Measurements from ENCODE around the gene POP4.

Gene POP4

GRCh38 chr19:29577649-29577963 lies 28.5 kb upstream of the POP4 start:
- no peak overlapping the region for H3K4me3 ChIP-seq (ENCODE audit: low read length)
- no peak for DNase-seq (ENCODE audit: low read depth)
- TF ChIP-seq, protein P1, sequence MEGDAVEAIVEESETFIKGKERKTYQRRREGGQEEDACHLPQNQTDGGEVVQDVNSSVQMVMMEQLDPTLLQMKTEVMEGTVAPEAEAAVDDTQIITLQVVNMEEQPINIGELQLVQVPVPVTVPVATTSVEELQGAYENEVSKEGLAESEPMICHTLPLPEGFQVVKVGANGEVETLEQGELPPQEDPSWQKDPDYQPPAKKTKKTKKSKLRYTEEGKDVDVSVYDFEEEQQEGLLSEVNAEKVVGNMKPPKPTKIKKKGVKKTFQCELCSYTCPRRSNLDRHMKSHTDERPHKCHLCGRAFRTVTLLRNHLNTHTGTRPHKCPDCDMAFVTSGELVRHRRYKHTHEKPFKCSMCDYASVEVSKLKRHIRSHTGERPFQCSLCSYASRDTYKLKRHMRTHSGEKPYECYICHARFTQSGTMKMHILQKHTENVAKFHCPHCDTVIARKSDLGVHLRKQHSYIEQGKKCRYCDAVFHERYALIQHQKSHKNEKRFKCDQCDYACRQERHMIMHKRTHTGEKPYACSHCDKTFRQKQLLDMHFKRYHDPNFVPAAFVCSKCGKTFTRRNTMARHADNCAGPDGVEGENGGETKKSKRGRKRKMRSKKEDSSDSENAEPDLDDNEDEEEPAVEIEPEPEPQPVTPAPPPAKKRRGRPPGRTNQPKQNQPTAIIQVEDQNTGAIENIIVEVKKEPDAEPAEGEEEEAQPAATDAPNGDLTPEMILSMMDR (conservative IDR thresholded peaks at IDR 0.05; ENCODE audit: low read depth, low read length): no peak

DNA sequence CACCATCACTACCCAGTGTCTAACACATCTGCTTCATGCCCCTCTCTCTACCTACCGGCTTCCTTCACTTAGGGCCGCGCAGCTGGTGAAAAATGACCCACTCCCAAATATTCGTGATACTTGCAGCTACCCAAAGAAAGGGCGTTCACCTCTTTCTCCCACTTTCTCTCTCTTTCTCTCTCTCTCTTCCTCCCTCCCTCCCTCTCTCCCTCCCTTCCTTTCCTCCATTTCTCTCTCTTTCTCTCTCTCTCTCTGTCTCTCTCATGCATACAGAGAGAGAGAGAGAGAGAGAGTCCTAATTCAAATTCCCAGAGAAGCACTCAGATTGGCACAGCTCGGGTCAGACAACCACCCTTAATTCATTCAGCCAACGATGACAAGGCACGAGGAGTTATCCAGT lies 27.7 kb upstream of the POP4 start:
- DNase-seq (ENCODE audit: low read depth): no peak
- TF ChIP-seq, protein P1 (conservative IDR thresholded peaks at IDR 0.05; ENCODE audit: low read depth, low read length): no peak
- no peak overlapping the region for H3K4me3 ChIP-seq (ENCODE audit: low read length)

GRCh38 chr19:29579308-29579910 lies 26.7 kb upstream of the POP4 start:
- no peak for DNase-seq (ENCODE audit: low read depth)
- TF ChIP-seq, protein P1 (conservative IDR thresholded peaks at IDR 0.05; ENCODE audit: low read depth, low read length): no peak
- H3K4me3 ChIP-seq (ENCODE audit: low read length): no peak overlapping the region

DNA sequence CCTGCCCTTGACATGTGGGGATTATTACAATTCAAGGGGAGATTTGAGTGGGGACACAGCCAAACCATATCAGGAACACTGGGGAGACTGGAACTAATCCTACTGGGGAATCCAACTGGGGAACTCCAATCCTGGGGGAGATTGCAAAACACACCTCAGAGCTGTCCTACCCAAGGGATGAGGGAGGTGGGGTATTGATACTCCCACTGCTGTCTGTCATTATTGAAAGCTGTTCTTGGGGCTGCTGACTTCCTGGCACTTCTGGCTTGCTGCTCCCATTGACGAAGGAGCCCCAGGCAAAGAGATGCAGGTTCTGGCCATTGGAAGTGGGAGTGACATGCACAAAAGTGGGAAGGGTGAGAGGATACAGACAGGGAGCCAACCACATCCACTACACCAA lies 24.7 kb upstream of the POP4 start:
- no peak overlapping the region for H3K4me3 ChIP-seq (ENCODE audit: low read length)
- DNase-seq (ENCODE audit: low read depth): no peak
- TF ChIP-seq, protein P1 (conservative IDR thresholded peaks at IDR 0.05; ENCODE audit: low read depth, low read length): no peak

DNA sequence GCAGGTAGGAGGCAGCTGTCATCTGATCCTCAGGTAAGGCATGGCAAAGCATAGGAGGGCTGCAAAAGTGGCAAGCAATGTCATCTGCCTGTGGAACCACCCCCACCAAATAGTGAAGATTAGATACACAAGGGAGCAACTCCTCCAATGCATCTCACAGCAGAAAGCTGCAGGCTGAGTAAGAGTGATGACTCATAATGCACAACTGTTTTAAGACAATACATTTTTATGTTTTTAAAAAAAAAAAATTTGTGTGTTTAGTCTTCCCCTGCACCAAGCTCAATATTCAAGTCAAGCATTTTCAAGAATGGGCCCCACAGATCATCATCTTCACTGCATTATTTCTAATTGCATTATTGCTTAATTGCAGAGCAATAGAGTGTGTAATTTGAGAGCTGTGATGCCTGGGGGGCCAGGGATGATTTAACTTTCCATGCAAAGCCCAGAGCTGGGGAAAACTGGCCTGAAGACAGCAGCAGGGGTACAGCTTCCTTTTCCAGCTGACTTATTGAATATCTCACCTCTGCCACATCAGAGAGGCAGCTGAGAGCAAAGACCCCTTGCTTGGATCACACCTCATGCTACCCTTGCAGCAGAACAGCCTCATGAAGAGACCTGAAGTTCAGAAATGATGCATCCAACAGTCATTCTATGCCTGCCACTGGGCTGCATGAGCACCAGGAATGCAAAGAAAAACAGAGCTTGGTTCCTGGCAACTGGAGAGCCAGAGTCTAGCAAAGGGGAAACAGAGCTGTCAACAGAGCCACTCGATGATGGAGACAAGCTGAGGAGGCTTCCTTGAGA lies 22.7 kb upstream of the POP4 start:
- H3K4me3 ChIP-seq (ENCODE audit: low read length): no peak overlapping the region
- no peak for DNase-seq (ENCODE audit: low read depth)
- TF ChIP-seq, protein P1 (conservative IDR thresholded peaks at IDR 0.05; ENCODE audit: low read depth, low read length): no peak

DNA sequence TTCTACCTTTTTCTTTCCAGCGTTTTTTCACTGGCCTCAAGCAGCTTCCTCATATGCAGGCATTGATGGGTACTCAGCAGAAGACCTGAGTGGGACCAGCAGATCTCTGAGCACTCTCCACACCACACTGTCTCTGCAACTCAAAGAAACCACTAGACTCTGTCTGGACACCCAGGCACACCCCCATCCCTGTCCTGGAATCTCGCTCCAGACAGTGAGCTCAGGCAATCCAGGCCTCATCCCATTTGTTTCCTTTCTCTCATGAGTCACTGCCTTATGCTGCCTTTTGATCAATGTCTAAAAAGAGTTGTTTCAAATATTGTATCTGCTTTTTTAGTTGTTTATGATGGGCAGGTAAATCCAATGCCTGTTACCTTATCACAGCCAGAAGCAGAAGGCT lies 19.7 kb upstream of the POP4 start:
- H3K4me3 ChIP-seq (ENCODE audit: low read length): no peak overlapping the region
- DNase-seq (ENCODE audit: low read depth): no peak
- TF ChIP-seq, protein P1 (conservative IDR thresholded peaks at IDR 0.05; ENCODE audit: low read depth, low read length): no peak

- no peak for DNase-seq (ENCODE audit: low read depth)
- TF ChIP-seq, protein P1 (conservative IDR thresholded peaks at IDR 0.05; ENCODE audit: low read depth, low read length): no peak
- no peak overlapping the region for H3K4me3 ChIP-seq (ENCODE audit: low read length)
Measured at GRCh38 chr19:29587059-29587458, 19.0 kb upstream of the POP4 start.
